ENCODE results near the gene WNT7A.

DNA sequence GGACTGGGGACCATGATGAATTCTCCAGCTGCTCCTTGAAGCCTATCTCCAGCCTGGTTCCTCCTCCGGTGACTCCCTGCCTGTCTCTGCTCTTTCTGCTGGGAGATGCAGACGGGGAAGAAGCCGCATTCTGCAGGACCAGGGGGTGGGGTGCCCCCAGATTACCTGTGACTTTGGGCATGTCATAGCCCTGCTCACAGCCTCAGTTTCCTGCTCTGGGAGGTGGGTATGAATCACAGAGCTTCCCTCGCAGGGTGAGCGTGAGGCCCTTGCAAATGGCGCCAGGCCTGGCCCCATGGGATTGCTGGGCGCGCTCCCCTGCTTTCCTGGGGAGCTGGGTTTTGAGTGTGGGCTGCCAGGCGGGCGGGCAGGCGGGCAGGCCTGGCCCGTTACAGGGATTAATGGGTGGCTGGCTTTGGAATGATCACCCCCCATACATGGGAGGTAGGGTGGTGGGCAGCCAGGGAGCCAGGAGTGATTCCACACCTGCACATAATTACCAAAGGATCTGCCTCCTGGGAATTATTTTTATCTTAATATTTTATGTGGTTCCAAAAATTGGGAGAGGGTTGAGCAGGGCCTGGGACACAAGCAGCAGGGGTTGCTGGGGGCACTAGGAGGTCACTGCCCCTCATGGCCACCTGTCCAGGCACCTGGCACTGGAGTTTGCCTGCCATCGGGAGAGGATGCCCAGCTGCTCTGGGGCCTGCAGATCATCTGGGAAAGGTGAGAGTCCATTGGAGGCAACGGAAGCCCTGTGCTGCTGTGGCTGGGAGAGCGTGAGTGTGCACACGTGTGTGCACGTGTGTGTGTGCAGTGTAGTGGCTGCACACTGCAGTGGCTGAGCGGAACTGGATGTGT is 106.8 kb downstream of the WNT7A start:
- TF ChIP-seq, protein P1, sequence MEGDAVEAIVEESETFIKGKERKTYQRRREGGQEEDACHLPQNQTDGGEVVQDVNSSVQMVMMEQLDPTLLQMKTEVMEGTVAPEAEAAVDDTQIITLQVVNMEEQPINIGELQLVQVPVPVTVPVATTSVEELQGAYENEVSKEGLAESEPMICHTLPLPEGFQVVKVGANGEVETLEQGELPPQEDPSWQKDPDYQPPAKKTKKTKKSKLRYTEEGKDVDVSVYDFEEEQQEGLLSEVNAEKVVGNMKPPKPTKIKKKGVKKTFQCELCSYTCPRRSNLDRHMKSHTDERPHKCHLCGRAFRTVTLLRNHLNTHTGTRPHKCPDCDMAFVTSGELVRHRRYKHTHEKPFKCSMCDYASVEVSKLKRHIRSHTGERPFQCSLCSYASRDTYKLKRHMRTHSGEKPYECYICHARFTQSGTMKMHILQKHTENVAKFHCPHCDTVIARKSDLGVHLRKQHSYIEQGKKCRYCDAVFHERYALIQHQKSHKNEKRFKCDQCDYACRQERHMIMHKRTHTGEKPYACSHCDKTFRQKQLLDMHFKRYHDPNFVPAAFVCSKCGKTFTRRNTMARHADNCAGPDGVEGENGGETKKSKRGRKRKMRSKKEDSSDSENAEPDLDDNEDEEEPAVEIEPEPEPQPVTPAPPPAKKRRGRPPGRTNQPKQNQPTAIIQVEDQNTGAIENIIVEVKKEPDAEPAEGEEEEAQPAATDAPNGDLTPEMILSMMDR (IDR thresholded peaks at IDR 0.05; ENCODE audit: low read length), result no peak
- TF ChIP-seq EZH2 (optimal IDR thresholded peaks at IDR 0.05; ENCODE audit: low read depth, low read length), result no peak
- TF ChIP-seq EZH2phosphoT487 (IDR thresholded peaks at IDR 0.05; ENCODE audit: low read length), result no peak
